Thoracic aorta (tissue), 2 donors: ENCODE measurements around the gene CTAGE9. TPM values are rescaled to one million over a fixed set of nuclear protein-coding genes. Genes with fewer than 3 reads are reported as not detected.

ENCODE experiments used
- ATAC-seq: fragments of 150-250 bp; one replicate; pipeline ENCODE4 v1.8.0; 2017; ENCODE audit warnings: low read depth; ENCODE audit not compliant: insufficient number of reproducible peaks, low FRiP score
- DNase-seq: peaks from one replicate; pipeline ENCODE4 v3.0.0-alpha.2; 2020; ENCODE audit warnings: low spot score
- H3K27ac ChIP-seq, 2 donors: fragments of 200-600 bp; sonication (generic); 1 replicate in 1 of 2; 2 replicates in 1 of 2; pipeline ENCODE4 v1.5.1; 2016; ENCODE audit warnings: mild to moderate bottlenecking in 2 of 2, moderate library complexity in 2 of 2
- H3K27me3 ChIP-seq: fragments of 200-600 bp; sonication (generic); replicated peaks from 2 replicates; pipeline ENCODE4 v1.6.0; 2016; ENCODE audit warnings: mild to moderate bottlenecking; ENCODE audit not compliant: insufficient read depth
- H3K36me3 ChIP-seq: fragments of 200-600 bp; sonication (generic); one replicate; pipeline ENCODE4 v1.5.1; 2016
- H3K4me1 ChIP-seq, 2 donors: fragments of 200-600 bp; sonication (generic); 1 replicate in 1 of 2; 2 replicates in 1 of 2; pipeline versions ENCODE4 v1.5.1 to v1.6.0; 2016; ENCODE audit warnings: low read depth in 2 of 2, mild to moderate bottlenecking in 1 of 2; ENCODE audit not compliant: control insufficient read depth in 1 of 2
- H3K4me3 ChIP-seq: fragments of 200-600 bp; sonication (generic); 2 replicates; pipeline ENCODE4 v1.5.1; 2016; ENCODE audit warnings: mild to moderate bottlenecking
- H3K9me3 ChIP-seq: fragments of 200-600 bp; sonication (generic); 2 replicates; pipeline ENCODE4 v1.5.1; 2016
- CTCF ChIP-seq: fragments of 200-600 bp; sonication (generic); IDR thresholded peaks from one replicate; pipeline ENCODE4 v1.5.1; 2019; ENCODE audit warnings: antibody characterized with exemption
- total RNA-seq, 2 donors: library from RNA; depleted of rRNA; stranded (reverse); fragments of >200 nt; gene quantifications; one replicate each; pipeline versions ENCODE4 v1.1.0 to v1.2.3, GENCODE V29; 2016

Gene CTAGE9
- total RNA-seq, 2 donors from 2014 or later, result not detected

GRCh38 chr6:131744432-131745287, 33.8 kb upstream of the CTAGE9 start:
- Histone ChIP-seq H3K36me3 (no peaks in the 10 kb centered on the region), H3K4me1 (no peaks in the 10 kb centered on the region), H3K27me3 (no peaks in the 10 kb centered on the region), H3K27ac (no peak overlapping the region), H3K9me3 (no peaks in the 10 kb centered on the region), H3K4me3 (no peak overlapping the region)
- ATAC-seq, result no peak
- no peak for DNase-seq
- TF ChIP-seq CTCF, result no peak

GRCh38 chr6:131741688-131742393, 31.0 kb upstream of the CTAGE9 start:
- ATAC-seq, result no peak
- Histone ChIP-seq H3K27ac (no peak overlapping the region), H3K36me3 (no peaks in the 10 kb centered on the region), H3K27me3 (no peaks in the 10 kb centered on the region), H3K4me3 (no peak overlapping the region), H3K4me1 (peaks cover 0 to 3% of the 10 kb centered on the region in 2 donors), H3K9me3 (no peaks in the 10 kb centered on the region)
- no peak for DNase-seq
- no peak for TF ChIP-seq CTCF

GRCh38 chr6:131740161-131740560, 29.3 kb upstream of the CTAGE9 start:
- H3K27ac ChIP-seq, result no peak overlapping the region
- peaks cover under 1 to 3% of the 10 kb centered on the region in 2 donors for H3K4me1 ChIP-seq
- no peak overlapping the region for H3K4me3 ChIP-seq
- no peak for DNase-seq
- no peaks in the 10 kb centered on the region for H3K36me3 ChIP-seq
- H3K9me3 ChIP-seq, result no peaks in the 10 kb centered on the region
- ATAC-seq, result no peak
- TF ChIP-seq CTCF, result no peak
- no peaks in the 10 kb centered on the region for H3K27me3 ChIP-seq

GRCh38 chr6:131739136-131739535, 28.3 kb upstream of the CTAGE9 start:
- no peaks in the 10 kb centered on the region for H3K36me3 ChIP-seq
- H3K4me1 ChIP-seq, result peaks cover 3 to 4% of the 10 kb centered on the region in 2 donors
- no peak for ATAC-seq
- H3K4me3 ChIP-seq, result no peak overlapping the region
- no peaks in the 10 kb centered on the region for H3K9me3 ChIP-seq
- H3K27me3 ChIP-seq, result no peaks in the 10 kb centered on the region
- DNase-seq, result no peak
- TF ChIP-seq CTCF, result no peak
- H3K27ac ChIP-seq, result no peak overlapping the region

- Histone ChIP-seq H3K27me3 (no peaks in the 10 kb centered on the region), H3K4me1 (peaks cover 9 to 11% of the 10 kb centered on the region in 2 donors), H3K36me3 (no peaks in the 10 kb centered on the region), H3K4me3 (no peak overlapping the region), H3K27ac (no peak overlapping the region), H3K9me3 (no peaks in the 10 kb centered on the region)
- ATAC-seq, result no peak
- no peak for TF ChIP-seq CTCF
- DNase-seq, result no peak
Measured at GRCh38 chr6:131736811-131737210, 26.0 kb upstream of the CTAGE9 start.
